Right lobe of liver (tissue), 4 donors: ENCODE data around the gene DPYD.

Source experiments
- CTCF ChIP-seq, 4 donors: fragments of 200-600 bp in 3 of 4; fragments of 450-650 bp in 1 of 4; IDR thresholded peaks; one replicate each; pipeline versions ENCODE4 v1.5.1 to v1.8.0; 2016 to 2022; ENCODE audit warnings: antibody characterized with exemption in 4 of 4, mild to moderate bottlenecking in 2 of 4
- POLR2A ChIP-seq: fragments of 450-650 bp; IDR thresholded peaks from one replicate; pipeline ENCODE4 v1.6.1; 2017; ENCODE audit warnings: antibody characterized with exemption, mild to moderate bottlenecking
- donor health status: DM: no; HTN: no; CAD: no.
- donor health status: DM: no; HTN: no; CAD: no.
- donor health status: DM: no; HTN: yes; CAD: no.

DNA sequence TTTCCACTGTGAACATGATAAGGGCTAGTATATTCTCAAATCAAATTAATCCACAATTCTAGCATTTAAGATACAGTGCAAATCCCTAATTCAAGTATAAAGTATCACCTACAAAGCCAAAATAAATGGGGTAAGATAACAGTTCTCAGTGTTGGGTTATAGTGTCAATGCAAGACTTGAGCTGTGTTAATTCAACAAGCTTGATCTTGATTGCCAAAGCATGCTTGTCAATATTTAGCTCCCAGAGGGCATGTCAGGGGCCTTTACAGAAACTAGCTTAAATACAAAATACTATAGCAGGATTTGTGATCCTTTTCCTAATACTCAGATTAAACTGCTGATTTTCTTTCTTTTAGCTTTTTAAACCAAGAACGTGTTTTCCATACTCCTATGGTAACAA, 658.0 kb downstream of the DPYD start:
- TF ChIP-seq CTCF (IDR thresholded peaks at IDR 0.05), result no peak
- TF ChIP-seq POLR2A, result no peak
